OCI-M2 (cell line): Measurements from ENCODE around the gene GNG4.

Experiments used
- DNase-seq: peaks from one replicate; lab custom pipeline; 2025; ENCODE audit not compliant: unreplicated experiment; lab: John Stamatoyannopoulos, UW

GNG4 gene

DNA sequence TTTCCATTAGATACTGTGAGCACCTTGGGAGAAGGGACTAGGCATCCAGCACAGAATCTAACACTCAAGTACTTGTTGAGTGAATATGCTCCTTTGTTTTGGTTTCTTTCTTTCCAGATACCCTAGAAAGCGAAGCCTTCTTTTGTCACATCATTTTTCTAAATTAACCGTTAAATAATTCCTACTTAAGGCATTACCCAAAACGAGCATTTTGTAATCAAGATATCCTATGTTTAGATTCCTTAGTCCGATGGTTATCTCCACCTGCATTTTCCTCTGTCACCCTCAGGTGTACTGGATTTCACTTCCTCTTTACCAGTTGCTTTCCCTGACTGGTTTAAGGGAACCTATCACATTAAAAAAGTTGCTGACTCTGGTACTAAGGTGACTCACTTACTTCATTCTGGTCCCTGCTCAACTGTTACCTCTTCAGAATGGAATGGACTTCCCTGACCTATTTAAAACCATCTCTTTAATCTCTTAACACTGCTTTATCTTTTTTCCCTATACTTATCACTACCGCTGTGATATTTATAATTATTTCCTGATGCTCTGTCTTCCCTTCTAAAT lies 148.5 kb downstream of the GNG4 start:
- no peak for DNase-seq
